ENCODE results near the gene LRMDA.

LRMDA gene

DNA sequence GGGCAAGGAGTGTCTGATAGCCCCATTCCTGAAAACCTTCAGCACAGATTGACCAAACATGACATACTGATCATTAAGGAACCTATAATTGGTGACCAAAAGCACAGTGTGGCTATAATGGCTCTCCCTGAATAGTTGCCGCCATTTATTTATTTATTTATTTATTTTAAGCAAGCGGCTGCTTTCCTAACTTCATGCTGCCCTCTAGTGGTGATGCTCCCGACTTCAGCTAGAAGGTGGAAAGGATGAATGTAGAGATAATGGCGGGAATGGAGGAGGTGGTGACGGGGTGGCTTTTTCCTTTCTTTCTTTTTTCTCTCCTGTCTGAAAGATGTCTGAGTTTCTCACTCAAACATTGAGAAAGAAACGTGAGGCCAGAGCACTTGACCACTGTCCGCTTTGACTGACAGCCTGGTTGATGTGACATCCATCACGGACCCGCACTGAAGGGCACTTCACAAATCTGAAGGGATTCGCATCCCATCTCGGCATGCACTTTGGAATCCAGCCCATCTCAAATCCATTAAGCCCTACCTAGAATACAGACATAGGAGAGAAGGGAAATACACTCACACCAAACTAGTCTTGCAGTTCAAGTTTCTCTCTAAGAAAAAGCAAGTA, 1116.0 kb downstream of the LRMDA start:
- no peaks in the 10 kb centered on the region for H3K9me3 Mint-ChIP-seq
- H3K36me3 Mint-ChIP-seq = no peaks in the 10 kb centered on the region
- peak; percentile 58 for DNase-seq
- no peak overlapping the region for H3K27ac Mint-ChIP-seq
- H3K4me3 Mint-ChIP-seq = no peak overlapping the region
- CTCF ChIA-PET = interaction anchor here (1.0 kb wide), 1 partner anchor 17 kb away, joined by 3 read pairs; no protein-coding TSS in a partner anchor
- H3K27me3 Mint-ChIP-seq = no peaks in the 10 kb centered on the region
- no peaks in the 10 kb centered on the region for H3K4me1 Mint-ChIP-seq

GRCh38 chr10:76548716-76549115, 1117.3 kb downstream of the LRMDA start:
- H3K4me3 Mint-ChIP-seq = no peak overlapping the region
- H3K4me1 Mint-ChIP-seq = no peaks in the 10 kb centered on the region
- CTCF ChIA-PET = interaction anchor here (0.7 kb wide), 1 partner anchor 523 kb away, joined by 4 read pairs; no protein-coding TSS in a partner anchor
- no peaks in the 10 kb centered on the region for H3K36me3 Mint-ChIP-seq
- no peak for DNase-seq
- H3K27ac Mint-ChIP-seq = no peak overlapping the region
- H3K27me3 Mint-ChIP-seq = no peaks in the 10 kb centered on the region
- no peaks in the 10 kb centered on the region for H3K9me3 Mint-ChIP-seq

- Mint-ChIP-seq H3K4me3 (no peak overlapping the region), H3K36me3 (no peaks in the 10 kb centered on the region), H3K9me3 (no peaks in the 10 kb centered on the region), H3K27me3 (no peaks in the 10 kb centered on the region), H3K27ac (no peak overlapping the region), H3K4me1 (no peaks in the 10 kb centered on the region)
- no peak for DNase-seq
- CTCF ChIA-PET = no interaction called here
Observed at GRCh38 chr10:76549171-76549570, 1117.7 kb downstream of the LRMDA start.

GRCh38 chr10:76550806-76551205, 1119.4 kb downstream of the LRMDA start:
- Mint-ChIP-seq H3K4me3 (no peak overlapping the region), H3K27ac (no peak overlapping the region)
- CTCF ChIA-PET = no interaction called here

GRCh38 chr10:76552091-76552873, 1120.9 kb downstream of the LRMDA start:
- Mint-ChIP-seq H3K4me3 (no peak overlapping the region), H3K4me1 (no peaks in the 10 kb centered on the region), H3K27me3 (no peaks in the 10 kb centered on the region), H3K9me3 (no peaks in the 10 kb centered on the region), H3K36me3 (no peaks in the 10 kb centered on the region), H3K27ac (no peak overlapping the region)
- DNase-seq = no peak
- CTCF ChIA-PET = no interaction called here

More at GRCh38 chr10:76550806-76551205, 1119.4 kb downstream of the LRMDA start:
- no peak for DNase-seq
- H3K36me3 Mint-ChIP-seq = no peaks in the 10 kb centered on the region
- no peaks in the 10 kb centered on the region for H3K4me1 Mint-ChIP-seq
- no peaks in the 10 kb centered on the region for H3K27me3 Mint-ChIP-seq
- no peaks in the 10 kb centered on the region for H3K9me3 Mint-ChIP-seq

GRCh38 chr10:76553263-76554032, 1122.0 kb downstream of the LRMDA start:
- no peak overlapping the region for H3K27ac Mint-ChIP-seq
- no peaks in the 10 kb centered on the region for H3K36me3 Mint-ChIP-seq
- CTCF ChIA-PET = no interaction called here
- no peaks in the 10 kb centered on the region for H3K4me1 Mint-ChIP-seq
- H3K27me3 Mint-ChIP-seq = no peaks in the 10 kb centered on the region
- no peak overlapping the region for H3K4me3 Mint-ChIP-seq
- no peak for DNase-seq
- H3K9me3 Mint-ChIP-seq = no peaks in the 10 kb centered on the region

GRCh38 chr10:76554033-76554408, 1122.6 kb downstream of the LRMDA start:
- DNase-seq = no peak
- no peaks in the 10 kb centered on the region for H3K4me1 Mint-ChIP-seq
- H3K9me3 Mint-ChIP-seq = no peaks in the 10 kb centered on the region
- no peaks in the 10 kb centered on the region for H3K36me3 Mint-ChIP-seq
- H3K27me3 Mint-ChIP-seq = no peaks in the 10 kb centered on the region
- H3K4me3 Mint-ChIP-seq = no peak overlapping the region
- CTCF ChIA-PET = no interaction called here
- H3K27ac Mint-ChIP-seq = no peak overlapping the region

DNA sequence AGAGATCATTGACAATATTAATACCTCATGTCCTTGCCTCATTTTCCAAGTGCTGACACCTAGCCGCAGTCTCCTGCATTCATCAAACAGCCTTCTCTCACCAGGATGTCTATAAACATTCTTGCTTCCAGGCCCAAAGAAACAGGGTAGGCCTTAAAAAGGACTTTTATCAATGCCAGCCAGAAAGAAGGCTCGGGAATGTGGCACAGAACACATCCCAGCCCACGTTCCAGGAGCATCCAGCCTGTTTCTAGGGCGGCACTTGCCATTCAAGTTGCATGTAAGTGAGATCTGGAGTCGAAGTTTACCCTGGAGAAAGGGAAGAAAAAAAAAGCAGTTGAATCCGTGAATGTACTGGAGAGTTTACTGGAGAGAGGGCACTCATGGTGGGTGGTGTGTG, 1123.1 kb downstream of the LRMDA start:
- H3K36me3 Mint-ChIP-seq = no peaks in the 10 kb centered on the region
- no peaks in the 10 kb centered on the region for H3K4me1 Mint-ChIP-seq
- DNase-seq = no peak
- CTCF ChIA-PET = no interaction called here
- no peaks in the 10 kb centered on the region for H3K9me3 Mint-ChIP-seq
- no peaks in the 10 kb centered on the region for H3K27me3 Mint-ChIP-seq
- H3K27ac Mint-ChIP-seq = no peak overlapping the region
- H3K4me3 Mint-ChIP-seq = no peak overlapping the region

- CTCF ChIA-PET = no interaction called here
Observed at GRCh38 chr10:76555067-76555670, 1123.7 kb downstream of the LRMDA start.

DNA sequence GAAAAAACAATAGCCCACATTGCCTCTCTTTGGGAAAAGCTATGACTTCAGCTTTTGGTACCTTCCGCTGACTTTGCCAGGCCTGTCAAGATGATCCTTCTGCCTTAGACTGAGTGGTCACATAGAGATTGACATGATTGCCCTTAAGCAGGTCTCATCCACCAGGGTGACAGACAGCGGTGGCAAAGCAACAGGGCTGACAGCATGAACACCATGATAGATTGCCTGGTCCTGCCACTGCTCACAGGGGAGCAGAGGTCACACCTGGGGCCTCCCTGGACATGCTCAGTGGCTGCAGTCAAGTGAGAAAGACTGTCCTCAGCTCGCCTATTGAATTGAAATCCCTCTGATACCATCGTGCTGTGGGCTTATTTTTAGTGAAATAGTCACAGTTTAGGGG, 1125.9 kb downstream of the LRMDA start:
- CTCF ChIA-PET = no interaction called here
- H3K9me3 Mint-ChIP-seq = no peaks in the 10 kb centered on the region
- no peaks in the 10 kb centered on the region for H3K36me3 Mint-ChIP-seq
- no peaks in the 10 kb centered on the region for H3K27me3 Mint-ChIP-seq
- H3K4me1 Mint-ChIP-seq = no peaks in the 10 kb centered on the region
- H3K27ac Mint-ChIP-seq = no peak overlapping the region
- DNase-seq = no peak
- no peak overlapping the region for H3K4me3 Mint-ChIP-seq

More at GRCh38 chr10:76555067-76555670, 1123.7 kb downstream of the LRMDA start:
- no peaks in the 10 kb centered on the region for H3K27me3 Mint-ChIP-seq
- H3K27ac Mint-ChIP-seq = no peak overlapping the region
- no peak for DNase-seq
- no peaks in the 10 kb centered on the region for H3K4me1 Mint-ChIP-seq
- no peaks in the 10 kb centered on the region for H3K36me3 Mint-ChIP-seq
- no peaks in the 10 kb centered on the region for H3K9me3 Mint-ChIP-seq
- H3K4me3 Mint-ChIP-seq = no peak overlapping the region

DNA sequence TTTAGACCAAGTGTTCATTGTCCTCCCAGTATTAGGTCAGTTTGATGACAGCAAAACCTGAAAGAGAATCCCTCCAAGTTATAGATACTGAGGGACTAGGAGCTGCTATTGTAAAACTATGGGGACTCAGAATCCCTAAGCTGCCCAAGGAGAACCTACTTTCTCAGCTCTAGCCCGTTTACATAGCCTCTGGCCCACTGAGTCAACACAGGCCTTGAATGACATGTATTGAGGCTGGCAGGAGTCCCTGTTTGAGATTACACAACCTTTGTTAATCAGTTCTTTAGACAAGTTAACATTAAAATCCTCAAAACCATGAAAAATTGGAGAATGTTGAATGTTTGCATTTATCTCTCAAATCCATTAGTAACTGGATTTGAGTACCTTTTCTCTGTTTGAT, 1127.2 kb downstream of the LRMDA start:
- no peak for DNase-seq
- no peaks in the 10 kb centered on the region for H3K27me3 Mint-ChIP-seq
- H3K9me3 Mint-ChIP-seq = no peaks in the 10 kb centered on the region
- CTCF ChIA-PET = no interaction called here
- no peaks in the 10 kb centered on the region for H3K4me1 Mint-ChIP-seq
- H3K27ac Mint-ChIP-seq = no peak overlapping the region
- no peaks in the 10 kb centered on the region for H3K36me3 Mint-ChIP-seq
- no peak overlapping the region for H3K4me3 Mint-ChIP-seq

GRCh38 chr10:76558996-76559891, 1127.8 kb downstream of the LRMDA start:
- Mint-ChIP-seq H3K4me1 (no peaks in the 10 kb centered on the region), H3K9me3 (no peaks in the 10 kb centered on the region), H3K27ac (no peak overlapping the region), H3K36me3 (no peaks in the 10 kb centered on the region), H3K4me3 (no peak overlapping the region), H3K27me3 (no peaks in the 10 kb centered on the region)
- no peak for DNase-seq
- CTCF ChIA-PET = no interaction called here

- H3K4me1 Mint-ChIP-seq = no peaks in the 10 kb centered on the region
- no peaks in the 10 kb centered on the region for H3K36me3 Mint-ChIP-seq
- no peaks in the 10 kb centered on the region for H3K9me3 Mint-ChIP-seq
Observed at GRCh38 chr10:76559892-76560220, 1128.4 kb downstream of the LRMDA start.

GRCh38 chr10:76560338-76560737, 1128.9 kb downstream of the LRMDA start:
- no peak for DNase-seq
- no peak overlapping the region for H3K4me3 Mint-ChIP-seq
- H3K36me3 Mint-ChIP-seq = no peaks in the 10 kb centered on the region
- no peaks in the 10 kb centered on the region for H3K4me1 Mint-ChIP-seq
- H3K9me3 Mint-ChIP-seq = no peaks in the 10 kb centered on the region
- CTCF ChIA-PET = no interaction called here
- H3K27ac Mint-ChIP-seq = no peak overlapping the region
- H3K27me3 Mint-ChIP-seq = no peaks in the 10 kb centered on the region

More at GRCh38 chr10:76559892-76560220, 1128.4 kb downstream of the LRMDA start:
- DNase-seq = no peak
- Mint-ChIP-seq H3K27ac (no peak overlapping the region), H3K27me3 (no peaks in the 10 kb centered on the region), H3K4me3 (no peak overlapping the region)
- CTCF ChIA-PET = no interaction called here
